Measurements from ENCODE around the gene NOLC1. TPM values are rescaled to one million over a fixed set of nuclear protein-coding genes. Genes with fewer than 3 reads are reported as not detected.
A peak's percentile ranks its signal among the peaks of the same experiment; 100 is the strongest.

NOLC1 gene
- total RNA-seq, 1 experiment from 2014 or later, result 165 TPM

GRCh38 chr10:102135956-102136526 is 16.1 kb upstream of the NOLC1 start (continued):
- TF ChIP-seq FOXP4 (CRISPR knock-in tag; IDR thresholded peaks at IDR 0.05) (no peak), JUN (CRISPR knock-in tag; IDR thresholded peaks at IDR 0.05) (no peak), E2F5 (CRISPR knock-in tag; IDR thresholded peaks at IDR 0.05) (no peak)

GRCh38 chr10:102139281-102140110 is 12.7 kb upstream of the NOLC1 start:
- Mint-ChIP-seq H3K9me3 (no peaks in the 10 kb centered on the region), H3K36me3 (peaks cover 60% of the 10 kb centered on the region), H3K27me3 (ENCODE audit: low read depth) (no peaks in the 10 kb centered on the region), H3K4me1 (peaks cover 16% of the 10 kb centered on the region), H3K4me3 (no peak overlapping the region), H3K27ac (no peak overlapping the region)
- ChIA-PET POLR2A (interaction anchor here (0.9 kb wide), 1 partner anchor 12 kb away, joined by 4 read pairs; the partner anchor contains the start of gene NOLC1), CTCF (interaction anchor here (1.2 to 1.9 kb wide), 2 partner anchors 30 to 31 kb away, joined by 3 to 10 read pairs; no protein-coding TSS in a partner anchor)
- ATAC-seq (no peak), DNase-seq (ENCODE audit: low spot score) (no peak)
- TF ChIP-seq HMGXB4 (CRISPR knock-in tag; IDR thresholded peaks at IDR 0.05) (no peak), RELA (CRISPR knock-in tag; IDR thresholded peaks at IDR 0.05; ENCODE audit: borderline replicate concordance) (no peak), ZNF423 (CRISPR knock-in tag; IDR thresholded peaks at IDR 0.05) (no peak), EMX1 (CRISPR knock-in tag; IDR thresholded peaks at IDR 0.05) (no peak), JUN (CRISPR knock-in tag; IDR thresholded peaks at IDR 0.05) (no peak), ZMAT4 (CRISPR knock-in tag; IDR thresholded peaks at IDR 0.05) (no peak), NFYB (CRISPR knock-in tag; conservative IDR thresholded peaks at IDR 0.05; ENCODE audit: low read depth) (no peak), ZNF671 (CRISPR knock-in tag; IDR thresholded peaks at IDR 0.05) (no peak), SMAD3 (CRISPR knock-in tag; IDR thresholded peaks at IDR 0.05; ENCODE audit: borderline replicate concordance) (no peak), E2F5 (CRISPR knock-in tag; IDR thresholded peaks at IDR 0.05) (no peak), FOXP1 (CRISPR knock-in tag; IDR thresholded peaks at IDR 0.05; ENCODE audit: borderline replicate concordance) (no peak), E2F1 (CRISPR knock-in tag; IDR thresholded peaks at IDR 0.05) (no peak)

GRCh38 chr10:102140218-102140617 is 12.0 kb upstream of the NOLC1 start:
- Mint-ChIP-seq H3K27me3 (ENCODE audit: low read depth) (no peaks in the 10 kb centered on the region), H3K27ac (peak overlapping the region; percentile 36; the same call in 1 of the 2 replicates), H3K9me3 (no peaks in the 10 kb centered on the region), H3K4me1 (peaks cover 10% of the 10 kb centered on the region), H3K36me3 (peaks cover 67% of the 10 kb centered on the region), H3K4me3 (no peak overlapping the region)
- CTCF ChIA-PET, result interaction anchor here (1.2 kb wide), 1 partner anchor 29 kb away, joined by 3 read pairs; no protein-coding TSS in a partner anchor
- POLR2A ChIA-PET, result interaction anchor here (0.6 to 0.9 kb wide), 2 partner anchors 12 kb away, joined by 3 to 4 read pairs; partner anchors contain the start of gene NOLC1
- ATAC-seq (no peak), DNase-seq (ENCODE audit: low spot score) (no peak)
- TF ChIP-seq EMX1 (CRISPR knock-in tag; IDR thresholded peaks at IDR 0.05), result no peak
- TF ChIP-seq E2F5 (CRISPR knock-in tag; IDR thresholded peaks at IDR 0.05), result no peak
- no peak for TF ChIP-seq OVOL2 (CRISPR knock-in tag; IDR thresholded peaks at IDR 0.05; ENCODE audit: borderline replicate concordance)
- TF ChIP-seq ZNF281 (CRISPR knock-in tag; IDR thresholded peaks at IDR 0.05), result no peak
- TF ChIP-seq TCF7 (CRISPR knock-in tag; IDR thresholded peaks at IDR 0.05; ENCODE audit: low read depth), result no peak
- TF ChIP-seq ZNF423 (CRISPR knock-in tag; IDR thresholded peaks at IDR 0.05), result no peak
- TF ChIP-seq ZNF671 (CRISPR knock-in tag; IDR thresholded peaks at IDR 0.05), result no peak
- TF ChIP-seq JUN (CRISPR knock-in tag; IDR thresholded peaks at IDR 0.05), result no peak
- TF ChIP-seq CBFB (CRISPR knock-in tag; IDR thresholded peaks at IDR 0.05; ENCODE audit: low read depth), result no peak
- TF ChIP-seq USF1 (CRISPR knock-in tag; IDR thresholded peaks at IDR 0.05), result no peak
